IMR-90 (cell line): ENCODE results near the gene TXNDC16. TPM values are rescaled to one million over a fixed set of nuclear protein-coding genes. Genes with fewer than 3 reads are reported as not detected.

Source experiments
- ATAC-seq: fragments of 200-7000 bp; cut with Tn5 transposase; 2 replicates; pipeline ENCODE4 v1.9.1; 2020; ENCODE audit warnings: low read depth, mild to moderate bottlenecking, moderate library complexity
- BruUV-seq: library from RNA; stranded (reverse); fragments of 400-500 nt; replicated peaks from 2 replicates; lab custom pipeline; 2021; lab: Mats Ljungman, UMichigan
- CTCF ChIA-PET: fragments of 300-600 bp; formaldehyde crosslinking; extraction: SDS; loops from one replicate; lab custom pipeline; 2021; ENCODE audit warnings: antibody characterized with exemption; lab: Yijun Ruan, JAX
- POLR2A ChIA-PET: fragments of 300-600 bp; sonication (Branson Sonifier 250); formaldehyde crosslinking; loops from one replicate; lab custom pipeline; 2022; ENCODE audit warnings: antibody characterized with exemption; ENCODE audit not compliant: unreplicated experiment; lab: Charles Lee
- DNase-seq: peaks from one replicate; pipeline ENCODE4 v3.0.0; 2013
- H2AFZ ChIP-seq: replicated peaks from 2 replicates; pipeline ENCODE3; 2013; ENCODE audit warnings: low read length, mild to moderate bottlenecking; ENCODE audit not compliant: poor library complexity
- H2AK5ac ChIP-seq: 2 replicates; pipeline ENCODE4 v1.6.1; 2013; ENCODE audit warnings: low read depth, low read length, inconsistent platforms
- H2AK9ac ChIP-seq: replicated peaks from 2 replicates; pipeline ENCODE3; 2013; ENCODE audit warnings: mild to moderate bottlenecking, low read depth, low read length, moderate library complexity; ENCODE audit not compliant: poor library complexity
- H2BK120ac ChIP-seq: 2 replicates; pipeline ENCODE4 v1.6.1; 2013; ENCODE audit warnings: low read depth, low read length, inconsistent platforms
- H2BK15ac ChIP-seq: 3 replicates; pipeline ENCODE4 v1.6.1; 2013; ENCODE audit warnings: low read depth, low read length, inconsistent platforms
- H2BK20ac ChIP-seq: 2 replicates; pipeline ENCODE4 v1.6.1; 2013; ENCODE audit warnings: low read depth, mild to moderate bottlenecking, inconsistent platforms, low read length, moderate library complexity
- H2BK5ac ChIP-seq: 2 replicates; pipeline ENCODE4 v1.6.1; 2013; ENCODE audit warnings: mild to moderate bottlenecking, low read depth, low read length, inconsistent platforms; ENCODE audit not compliant: poor library complexity, severe bottlenecking
- H3K14ac ChIP-seq: replicated peaks from 2 replicates; pipeline ENCODE4 v1.6.1; 2013; ENCODE audit warnings: low read depth, low read length, inconsistent platforms
- H3K18ac ChIP-seq: 2 replicates; pipeline ENCODE4 v1.6.1; 2013; ENCODE audit warnings: low read depth, low read length, control low read depth
- H3K23ac ChIP-seq: 2 replicates; pipeline ENCODE4 v1.6.1; 2013; ENCODE audit warnings: low read depth, low read length, inconsistent platforms
- H3K27ac ChIP-seq: 2 replicates; pipeline ENCODE4 v1.5.1; 2013; ENCODE audit warnings: mild to moderate bottlenecking, control low read depth, low read length; ENCODE audit not compliant: insufficient read depth
- H3K27me3 ChIP-seq: 2 replicates; pipeline ENCODE4 v1.6.1; 2013; ENCODE audit warnings: low read length; ENCODE audit not compliant: control insufficient read depth, insufficient read depth
- H3K36me3 ChIP-seq: 2 replicates; pipeline ENCODE4 v1.6.1; 2013; ENCODE audit warnings: low read length, mixed read lengths; ENCODE audit not compliant: control insufficient read depth, insufficient read depth
- H3K4ac ChIP-seq: 2 replicates; pipeline ENCODE4 v1.6.1; 2013; ENCODE audit warnings: low read depth, low read length, inconsistent platforms
- H3K4me1 ChIP-seq: 2 replicates; pipeline ENCODE4 v1.6.1; 2013; ENCODE audit warnings: low read length, mixed read lengths; ENCODE audit not compliant: control insufficient read depth, insufficient read depth
- H3K4me2 ChIP-seq: 2 replicates; pipeline ENCODE4 v1.6.1; 2013; ENCODE audit warnings: low read depth, mild to moderate bottlenecking, control low read depth, low read length, moderate library complexity
- H3K4me3 ChIP-seq: 2 replicates; pipeline ENCODE4 v1.5.1; 2013; ENCODE audit warnings: low read depth, mild to moderate bottlenecking, control low read depth, low read length, moderate library complexity; ENCODE audit not compliant: insufficient read depth
- H3K56ac ChIP-seq: 2 replicates; pipeline ENCODE4 v1.6.1; 2013; ENCODE audit warnings: low read length, inconsistent platforms; ENCODE audit not compliant: insufficient read depth; ENCODE audit errors: extremely low read depth
- H3K79me1 ChIP-seq, 2 experiments: 2 replicates each; pipeline ENCODE4 v1.6.1; 2013; ENCODE audit warnings: low read length in 2 of 2, inconsistent platforms in 1 of 2, low read depth in 1 of 2
- H3K9ac ChIP-seq: 2 replicates; pipeline ENCODE4 v1.6.1; 2013; ENCODE audit warnings: low read depth, low read length, control low read depth
- H3K9me1 ChIP-seq: 2 replicates; pipeline ENCODE4 v1.6.1; 2013; ENCODE audit warnings: low read length, inconsistent platforms; ENCODE audit not compliant: insufficient read depth
- H3K9me3 ChIP-seq: 2 replicates; pipeline ENCODE4 v1.6.1; 2013; ENCODE audit warnings: low read length; ENCODE audit not compliant: control insufficient read depth, insufficient read depth
- H4K20me1 ChIP-seq: 2 replicates; pipeline ENCODE4 v1.6.1; 2013; ENCODE audit warnings: low read length, inconsistent platforms; ENCODE audit not compliant: insufficient read depth
- H4K5ac ChIP-seq: 2 replicates; pipeline ENCODE4 v1.6.1; 2013; ENCODE audit warnings: mild to moderate bottlenecking, low read depth, low read length, control low read depth
- H4K8ac ChIP-seq, 2 experiments: 2 replicates each; pipeline ENCODE4 v1.6.1; 2013; ENCODE audit warnings: low read depth in 2 of 2, low read length in 2 of 2, control low read depth in 1 of 2, inconsistent platforms in 1 of 2
- H4K91ac ChIP-seq: 2 replicates; pipeline ENCODE4 v1.6.1; 2013; ENCODE audit warnings: low read depth, low read length, inconsistent platforms; ENCODE audit not compliant: insufficient read depth
- BHLHE40 ChIP-seq: fragments of 150-350 bp; IDR thresholded peaks from 2 replicates; pipeline ENCODE4 v1.6.1; 2016; ENCODE audit warnings: mild to moderate bottlenecking, low read depth, low read length
- CEBPB ChIP-seq: IDR thresholded peaks from 2 replicates; pipeline ENCODE4 v1.6.1; 2012; ENCODE audit warnings: low read depth, low read length, improper control_type of control experiment
- CTCF ChIP-seq: conservative IDR thresholded peaks from 2 replicates; pipeline ENCODE4 v1.5.1; 2012; ENCODE audit warnings: mild to moderate bottlenecking, low read depth, low read length, improper control_type of control experiment
- ELK1 ChIP-seq: fragments of 150-350 bp; IDR thresholded peaks from 2 replicates; pipeline ENCODE4 v1.6.1; 2016; ENCODE audit warnings: low read depth, mild to moderate bottlenecking, low read length, moderate library complexity, borderline replicate concordance
- MAFK ChIP-seq: IDR thresholded peaks from 2 replicates; pipeline ENCODE4 v1.6.1; 2012; ENCODE audit warnings: low read depth, low read length, improper control_type of control experiment
- NFE2L2 ChIP-seq: fragments of 150-350 bp; IDR thresholded peaks from 2 replicates; pipeline ENCODE4 v1.6.1; 2016; ENCODE audit warnings: low read depth, mild to moderate bottlenecking, low read length
- POLR2A ChIP-seq: IDR thresholded peaks from 2 replicates; pipeline ENCODE4 v1.6.1; 2012; ENCODE audit warnings: mild to moderate bottlenecking, low read depth, low read length
- RAD21 ChIP-seq: IDR thresholded peaks from 2 replicates; pipeline ENCODE4 v1.6.1; 2012; ENCODE audit warnings: low read length, improper control_type of control experiment
- RCOR1 ChIP-seq: IDR thresholded peaks from 2 replicates; pipeline ENCODE4 v1.6.1; 2012; ENCODE audit warnings: mild to moderate bottlenecking, low read length, improper control_type of control experiment; ENCODE audit not compliant: insufficient replicate concordance
- RFX5 ChIP-seq: IDR thresholded peaks from 2 replicates; pipeline ENCODE4 v1.8.0; 2012; ENCODE audit warnings: low read depth, mild to moderate bottlenecking, low read length, moderate library complexity
- SMC3 ChIP-seq: fragments of 150-350 bp; IDR thresholded peaks from 2 replicates; pipeline ENCODE4 v1.6.1; 2016; ENCODE audit warnings: low read depth, mild to moderate bottlenecking, antibody characterized with exemption, low read length, moderate library complexity
- WGBS, 2 experiments: methylation state at CpG; one replicate each; pipeline versions ENCODE4 v1.1.5 to v1.1.7; 2013; ENCODE audit warnings: missing lambda C conversion rate in 2 of 2; ENCODE audit not compliant: insufficient read length in 1 of 2; ENCODE audit errors: extremely low coverage in 2 of 2; 5-methylcytosine and 5-hydroxymethylcytosine counted together
- dilution Hi-C: fragments of 300-500 bp; cut with HindIII; formaldehyde crosslinking; loops from one replicate; pipeline ENCODE4 v1.14.3; 2018; ENCODE audit warnings: low sequenced_read_pairs; ENCODE audit not compliant: unreplicated experiment
- in situ Hi-C: fragments of 300-500 bp; cut with MboI; formaldehyde crosslinking; loops from 3 replicates; pipeline ENCODE4 v1.14.3; 2019; ENCODE audit warnings: low sequenced_read_pairs, inconsistent platforms, mixed read lengths
- intact Hi-C: fragments of 100-400 bp; cut with micrococcal nuclease; formaldehyde crosslinking; loops from 2 replicates; pipeline ENCODE4 v1.10.0; 2022
- polyA plus RNA-seq, 3 experiments: library from polyadenylated mRNA; depleted of rRNA; stranded (reverse); fragments of >200 nt; gene quantifications; 2 replicates each; pipeline ENCODE4 v1.2.3, GENCODE V29; 2012; ENCODE audit warnings: low replicate concordance in 1 of 3
- total RNA-seq: library from RNA; depleted of rRNA; stranded (reverse); fragments of >200 nt; gene quantifications from 2 replicates; pipeline ENCODE4 v1.2.3, GENCODE V29; 2012
- TF ChIP-seq, protein P1 (sequence below): fragments of 150-350 bp; IDR thresholded peaks from 2 replicates; pipeline ENCODE4 v1.6.1; 2017; ENCODE audit warnings: mild to moderate bottlenecking, antibody characterized with exemption, low read length, low read depth

Gene TXNDC16
- total and polyA plus RNA-seq, 2 of the 4 experiments (the other 2 are of a cell fraction), result 1.4 TPM

GRCh38 chr14:52538623-52539022, 13.7 kb downstream of the TXNDC16 start:
- Histone ChIP-seq H4K91ac (no peak overlapping the region), H3K56ac (no peak overlapping the region), H3K4me3 (no peak overlapping the region), H3K4me2 (no peak overlapping the region), H2AFZ (no peak overlapping the region), H2BK5ac (no peak overlapping the region), H2BK120ac (no peak overlapping the region), H2AK5ac (no peak overlapping the region), H4K5ac (no peak overlapping the region), H4K20me1 (no peaks in the 10 kb centered on the region), H3K9me1 (0 out of 2 replicates have a peak, but pooled peaks cover 3% of the 10 kb centered on the region), H3K4me1 (no peaks in the 10 kb centered on the region), H3K18ac (no peak overlapping the region), H3K23ac (no peak overlapping the region), H2AK9ac (no peak overlapping the region), H3K9ac (no peak overlapping the region), H2BK15ac (no peak overlapping the region), H2BK20ac (no peak overlapping the region), H3K36me3 (no peaks in the 10 kb centered on the region), H3K4ac (no peak overlapping the region), H3K9me3 (no peaks in the 10 kb centered on the region), H3K14ac (no peak overlapping the region), H4K8ac (no peak overlapping the region), H3K27ac (no peak overlapping the region), H3K79me1 (no peaks in the 10 kb centered on the region), H3K27me3 (no peaks in the 10 kb centered on the region)
- intact Hi-C loops, result no loop called here
- TF ChIP-seq SMC3, result no peak
- no peak for TF ChIP-seq CEBPB
- no peak for TF ChIP-seq CTCF
- no peak for TF ChIP-seq ELK1
- no peak for TF ChIP-seq BHLHE40
- TF ChIP-seq RFX5, result no peak
- TF ChIP-seq MAFK, result no peak
- TF ChIP-seq POLR2A, result no peak
- no peak for TF ChIP-seq RAD21
- TF ChIP-seq, protein P1, sequence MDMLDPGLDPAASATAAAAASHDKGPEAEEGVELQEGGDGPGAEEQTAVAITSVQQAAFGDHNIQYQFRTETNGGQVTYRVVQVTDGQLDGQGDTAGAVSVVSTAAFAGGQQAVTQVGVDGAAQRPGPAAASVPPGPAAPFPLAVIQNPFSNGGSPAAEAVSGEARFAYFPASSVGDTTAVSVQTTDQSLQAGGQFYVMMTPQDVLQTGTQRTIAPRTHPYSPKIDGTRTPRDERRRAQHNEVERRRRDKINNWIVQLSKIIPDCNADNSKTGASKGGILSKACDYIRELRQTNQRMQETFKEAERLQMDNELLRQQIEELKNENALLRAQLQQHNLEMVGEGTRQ, result no peak
- TF ChIP-seq NFE2L2, result no peak
- TF ChIP-seq RCOR1, result no peak
- ATAC-seq, result no peak
- dilution Hi-C loops, result no loop called here
- CTCF ChIA-PET, result interaction anchor here (0.9 kb wide), 1 partner anchor 14 kb away, joined by 3 read pairs; the partner anchor contains the start of genes GPR137C and TXNDC16
- POLR2A ChIA-PET, result no interaction called here
- no peak for DNase-seq
- no CpG with 5 or more reads among the region's 2 CpGs for WGBS, 2 experiments
- no TSS peak for BruUV-seq
- in situ Hi-C loops, result no loop called here
